NCI-H128 (cell line): Measurements from ENCODE around the gene ATAD5.
"Not testable (repeated sequence)": the region's sequence is repeated elsewhere in the genome, so short reads cannot be mapped to it uniquely, and the experiment has no call there.

Experiments
- DNase-seq: peaks from one replicate; lab custom pipeline; 2025; ENCODE audit not compliant: unreplicated experiment; lab: John Stamatoyannopoulos, UW

The ATAD5 gene, protein sequence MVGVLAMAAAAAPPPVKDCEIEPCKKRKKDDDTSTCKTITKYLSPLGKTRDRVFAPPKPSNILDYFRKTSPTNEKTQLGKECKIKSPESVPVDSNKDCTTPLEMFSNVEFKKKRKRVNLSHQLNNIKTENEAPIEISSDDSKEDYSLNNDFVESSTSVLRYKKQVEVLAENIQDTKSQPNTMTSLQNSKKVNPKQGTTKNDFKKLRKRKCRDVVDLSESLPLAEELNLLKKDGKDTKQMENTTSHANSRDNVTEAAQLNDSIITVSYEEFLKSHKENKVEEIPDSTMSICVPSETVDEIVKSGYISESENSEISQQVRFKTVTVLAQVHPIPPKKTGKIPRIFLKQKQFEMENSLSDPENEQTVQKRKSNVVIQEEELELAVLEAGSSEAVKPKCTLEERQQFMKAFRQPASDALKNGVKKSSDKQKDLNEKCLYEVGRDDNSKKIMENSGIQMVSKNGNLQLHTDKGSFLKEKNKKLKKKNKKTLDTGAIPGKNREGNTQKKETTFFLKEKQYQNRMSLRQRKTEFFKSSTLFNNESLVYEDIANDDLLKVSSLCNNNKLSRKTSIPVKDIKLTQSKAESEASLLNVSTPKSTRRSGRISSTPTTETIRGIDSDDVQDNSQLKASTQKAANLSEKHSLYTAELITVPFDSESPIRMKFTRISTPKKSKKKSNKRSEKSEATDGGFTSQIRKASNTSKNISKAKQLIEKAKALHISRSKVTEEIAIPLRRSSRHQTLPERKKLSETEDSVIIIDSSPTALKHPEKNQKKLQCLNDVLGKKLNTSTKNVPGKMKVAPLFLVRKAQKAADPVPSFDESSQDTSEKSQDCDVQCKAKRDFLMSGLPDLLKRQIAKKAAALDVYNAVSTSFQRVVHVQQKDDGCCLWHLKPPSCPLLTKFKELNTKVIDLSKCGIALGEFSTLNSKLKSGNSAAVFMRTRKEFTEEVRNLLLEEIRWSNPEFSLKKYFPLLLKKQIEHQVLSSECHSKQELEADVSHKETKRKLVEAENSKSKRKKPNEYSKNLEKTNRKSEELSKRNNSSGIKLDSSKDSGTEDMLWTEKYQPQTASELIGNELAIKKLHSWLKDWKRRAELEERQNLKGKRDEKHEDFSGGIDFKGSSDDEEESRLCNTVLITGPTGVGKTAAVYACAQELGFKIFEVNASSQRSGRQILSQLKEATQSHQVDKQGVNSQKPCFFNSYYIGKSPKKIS (N-terminal part only)

DNA sequence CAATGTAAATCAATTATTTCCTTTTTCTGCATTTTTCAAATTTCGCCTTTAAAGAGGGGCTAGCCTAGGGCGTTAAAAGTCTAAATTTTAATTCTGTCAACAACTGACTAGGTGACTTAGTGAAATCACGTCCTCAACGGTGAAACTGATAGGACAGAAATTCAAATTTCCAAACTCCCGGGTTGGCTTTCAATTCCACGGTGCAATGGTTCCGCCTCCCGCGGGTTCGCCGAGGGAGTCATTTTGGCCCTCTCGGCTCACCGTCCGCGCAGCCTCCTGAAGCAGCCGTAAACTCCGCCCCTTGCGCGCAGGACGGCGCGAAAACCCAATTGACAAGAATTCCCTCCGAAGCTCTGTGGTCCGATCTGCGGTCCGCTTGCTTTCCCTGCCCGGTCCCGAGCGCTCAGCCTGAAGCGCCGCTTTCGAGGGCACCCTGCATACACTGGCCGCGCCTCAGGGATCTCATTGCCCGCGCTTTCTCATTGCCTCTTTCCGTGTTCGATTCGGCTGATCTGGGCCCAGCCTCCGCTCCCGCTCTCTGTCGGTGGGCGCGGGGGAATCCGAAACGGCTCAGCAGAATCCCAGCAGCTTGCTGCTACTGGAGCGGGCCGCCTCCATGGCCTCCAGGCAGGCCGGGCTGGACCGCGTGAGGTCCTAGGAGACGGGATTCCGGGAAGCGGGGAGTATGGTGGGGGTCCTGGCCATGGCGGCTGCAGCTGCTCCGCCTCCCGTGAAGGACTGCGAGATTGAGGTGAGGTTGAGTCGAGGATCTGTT, at the start of gene ATAD5:
Gene ATAD5 (plus strand): TSS at position 304 of the 775 bp plus-strand sequence. CDS start 382 bp downstream, at position 686.
- peak; percentile 81 for DNase-seq

DNA sequence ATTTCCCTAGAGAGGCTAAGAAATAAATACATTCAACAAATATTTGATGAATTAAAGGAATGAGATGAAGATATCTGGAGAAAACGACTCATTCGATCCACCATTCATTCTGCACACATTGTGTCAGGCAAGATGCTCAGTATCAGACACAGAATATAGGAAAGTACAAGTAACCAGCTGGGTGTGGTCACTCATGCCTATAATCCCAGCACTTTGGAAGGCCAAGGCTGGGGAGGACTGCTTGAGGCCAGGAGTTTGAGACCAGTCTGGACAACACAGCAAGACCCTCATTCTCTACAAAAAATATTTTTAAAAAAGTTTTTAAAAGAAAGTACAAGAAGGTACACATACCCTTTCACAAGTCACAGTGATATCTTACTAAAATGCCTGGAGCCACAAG, 49.6 kb upstream of the ATAD5 start:
- no peak for DNase-seq

DNA sequence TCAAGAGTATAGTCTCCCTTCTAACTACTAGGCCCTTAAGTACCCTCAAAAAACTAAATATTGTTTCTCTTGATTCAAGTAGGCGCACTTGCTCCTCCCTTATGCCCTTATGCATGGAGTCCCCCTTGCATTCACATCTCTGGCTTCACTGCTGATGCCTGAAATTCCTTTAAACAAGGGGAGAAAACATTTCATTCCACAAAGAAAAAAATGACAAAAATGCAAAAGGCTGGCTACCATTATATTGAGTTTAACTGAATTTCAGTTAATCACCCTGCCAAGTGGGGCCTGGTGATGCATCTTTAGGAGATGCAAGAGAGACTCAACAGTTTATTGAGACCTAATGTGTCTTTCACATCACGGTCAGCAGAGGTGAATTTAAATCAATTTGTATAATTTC, 42.8 kb upstream of the ATAD5 start:
- DNase-seq: no peak

DNA sequence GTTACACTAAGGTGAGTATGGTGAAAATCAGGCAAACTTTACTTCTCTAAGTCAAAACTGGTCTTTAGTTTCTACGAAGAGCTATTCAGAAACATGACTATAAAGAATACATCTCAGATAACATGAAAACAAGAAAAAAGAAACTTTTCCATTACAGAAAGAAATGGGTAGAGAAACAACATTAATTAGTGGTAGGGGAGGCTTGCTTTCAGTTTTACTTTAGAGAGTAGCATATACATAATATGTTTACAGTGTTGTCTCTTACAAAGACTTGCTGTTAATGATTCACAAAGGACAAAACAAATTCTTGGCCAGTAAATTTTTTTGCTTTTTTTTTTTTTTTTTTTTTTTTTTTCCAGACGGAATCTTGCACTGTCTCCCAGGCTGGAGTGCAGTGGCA, 41.5 kb upstream of the ATAD5 start:
- DNase-seq: no peak

DNA sequence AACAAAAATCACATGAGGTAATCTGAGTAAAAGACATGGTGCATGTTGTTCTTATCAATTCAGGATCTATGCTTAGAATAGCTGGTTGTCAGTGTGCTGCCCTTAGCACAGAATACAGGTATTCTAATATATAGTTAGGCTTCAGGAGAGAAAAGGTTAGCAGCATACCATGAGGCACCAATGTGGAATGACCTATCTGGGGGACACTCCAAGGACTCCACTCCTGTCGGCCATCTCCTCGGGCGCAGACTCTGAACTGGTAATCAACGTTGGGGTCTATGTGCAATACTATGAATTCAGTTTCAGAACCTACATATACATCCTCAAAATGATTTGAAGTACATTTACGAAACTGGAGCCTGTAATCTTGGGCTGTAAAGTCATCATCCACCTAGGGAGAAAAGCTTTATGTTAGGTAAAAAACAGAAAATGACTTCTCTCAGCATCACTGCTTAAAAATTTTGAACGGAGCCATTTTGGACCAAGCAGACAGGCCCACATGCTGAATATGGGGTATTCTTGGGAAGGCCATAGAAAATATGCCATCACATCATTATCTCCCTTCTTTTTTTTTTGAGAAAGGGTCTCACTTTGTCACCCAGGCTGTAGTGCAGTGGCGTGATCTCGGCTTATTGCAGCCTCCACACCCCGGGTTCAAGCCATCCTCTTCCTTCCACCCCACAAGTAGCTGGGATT, 38.3 kb upstream of the ATAD5 start:
- DNase-seq: no peak

DNA sequence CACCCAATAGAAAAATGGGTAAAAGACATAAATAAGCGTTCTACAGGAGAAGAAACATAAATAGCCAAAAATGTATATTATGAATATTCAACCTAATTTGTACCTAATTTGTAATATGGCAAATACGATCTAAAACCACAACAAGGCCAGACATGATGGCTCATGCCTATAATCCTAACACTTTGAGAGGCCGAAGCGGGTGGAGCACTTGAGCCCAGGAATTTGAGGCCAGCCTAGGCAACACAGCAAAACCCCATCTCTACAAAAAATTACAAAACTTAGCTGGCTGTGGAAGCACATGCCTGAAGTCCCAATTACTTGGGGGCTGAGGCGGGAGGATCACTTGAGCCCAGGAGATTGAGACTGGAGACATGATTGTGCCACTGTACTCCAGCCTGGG, 37.4 kb upstream of the ATAD5 start:
- DNase-seq: no peak

DNA sequence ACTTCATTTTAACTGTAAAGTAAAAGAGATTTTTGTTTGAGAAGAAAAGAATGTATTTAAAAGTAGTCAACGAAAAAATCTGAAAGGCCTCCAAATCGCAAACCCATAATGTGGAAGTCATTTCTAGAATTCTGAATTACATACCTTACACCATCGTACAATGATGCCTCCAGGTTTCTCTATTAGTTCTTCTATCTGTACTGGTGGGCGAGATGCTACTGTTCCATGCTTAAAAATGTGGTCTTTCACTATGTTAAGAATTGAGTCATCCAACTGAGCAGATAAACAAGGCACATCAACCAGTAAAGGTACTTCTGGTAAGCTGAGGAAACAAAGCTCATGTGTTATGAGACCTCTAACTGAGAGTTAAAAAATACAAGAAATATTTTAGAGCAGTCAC, 35.8 kb upstream of the ATAD5 start:
- DNase-seq: no peak

DNA sequence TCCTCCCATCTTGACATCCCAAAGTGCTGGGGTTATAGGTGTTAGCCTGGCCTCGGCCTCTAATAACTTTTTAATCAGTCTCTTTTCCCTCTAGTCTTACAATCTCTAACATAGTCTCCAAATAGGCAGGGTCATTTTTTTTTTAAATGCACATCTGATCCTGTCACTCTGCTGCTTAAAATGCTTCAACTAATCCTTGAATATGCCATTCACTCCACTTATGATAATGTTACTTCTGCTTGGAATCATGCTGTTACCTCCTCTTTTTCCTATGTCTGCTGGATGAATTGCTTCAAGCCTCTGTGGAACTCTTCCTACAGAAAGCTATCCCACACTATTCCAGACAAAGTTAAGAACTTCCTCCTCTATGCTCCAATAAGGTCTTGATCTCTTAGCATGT, 30.1 kb upstream of the ATAD5 start:
- no peak for DNase-seq

DNA sequence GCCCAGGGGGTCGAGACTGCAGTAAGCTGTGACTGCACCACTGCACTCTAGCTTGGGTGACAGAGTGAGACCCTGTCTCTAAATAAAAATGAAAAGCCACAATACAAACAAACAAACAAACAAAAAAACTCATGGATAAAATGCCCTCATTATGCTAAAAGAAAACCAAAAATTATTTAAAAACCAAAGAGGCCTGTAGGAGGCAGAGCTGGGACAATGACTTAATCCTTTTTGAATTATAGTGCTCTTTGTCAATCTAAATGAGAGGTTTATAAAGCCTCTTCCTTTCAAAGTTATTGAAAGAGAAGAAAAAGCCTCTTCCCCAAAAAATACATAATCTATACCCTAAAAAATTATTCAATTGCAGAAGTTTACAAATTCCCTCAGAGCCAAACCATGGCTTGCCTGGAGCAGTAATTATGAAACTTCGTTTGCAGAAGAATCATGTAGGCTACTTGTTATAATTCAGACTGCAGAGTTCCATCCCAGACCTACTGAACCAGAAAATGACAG, 25.8 kb upstream of the ATAD5 start:
- no peak for DNase-seq

DNA sequence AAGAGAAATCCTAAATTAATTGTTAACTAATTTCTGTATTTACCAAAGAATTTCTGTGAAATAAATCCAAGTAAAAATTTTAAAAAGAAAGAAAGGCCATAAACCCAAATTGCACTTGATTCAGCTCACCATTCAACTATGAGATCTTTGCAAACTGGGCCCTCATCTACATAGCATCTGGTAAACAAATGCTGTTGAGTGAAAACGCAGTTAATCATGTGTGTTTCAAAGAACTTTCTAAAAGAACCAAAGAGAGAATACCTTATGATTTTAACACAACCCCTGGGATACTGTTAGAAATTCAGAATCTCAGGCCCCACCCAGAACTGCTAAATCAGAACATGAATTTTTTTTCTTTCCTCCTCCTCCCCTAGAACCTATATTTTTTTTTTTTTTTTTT, 23.9 kb upstream of the ATAD5 start:
- no peak for DNase-seq

DNA sequence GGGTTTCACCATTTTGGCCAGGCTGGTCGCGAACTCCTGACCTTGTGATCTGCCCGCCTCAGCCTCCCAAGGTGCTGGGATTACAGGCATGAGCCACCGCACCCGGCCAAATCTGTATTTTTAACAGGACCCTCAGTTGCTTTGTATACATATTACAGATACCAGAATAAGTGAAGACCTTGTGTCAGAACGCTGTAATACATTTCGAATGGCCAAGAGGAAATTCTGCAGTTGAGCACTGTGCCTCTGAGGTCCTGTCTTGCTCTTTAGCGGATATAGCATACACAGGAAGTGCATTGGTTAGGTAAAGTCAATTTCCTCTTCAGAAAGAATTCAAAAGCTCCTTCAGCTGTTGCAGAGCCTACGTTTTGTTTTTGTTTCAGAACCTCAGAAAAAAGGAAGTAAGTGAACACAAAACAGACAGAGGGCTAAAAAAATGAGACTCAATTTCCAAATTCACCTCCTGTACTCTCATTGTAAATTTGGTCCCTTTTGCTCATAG, 22.9 kb upstream of the ATAD5 start:
- DNase-seq: no peak

DNA sequence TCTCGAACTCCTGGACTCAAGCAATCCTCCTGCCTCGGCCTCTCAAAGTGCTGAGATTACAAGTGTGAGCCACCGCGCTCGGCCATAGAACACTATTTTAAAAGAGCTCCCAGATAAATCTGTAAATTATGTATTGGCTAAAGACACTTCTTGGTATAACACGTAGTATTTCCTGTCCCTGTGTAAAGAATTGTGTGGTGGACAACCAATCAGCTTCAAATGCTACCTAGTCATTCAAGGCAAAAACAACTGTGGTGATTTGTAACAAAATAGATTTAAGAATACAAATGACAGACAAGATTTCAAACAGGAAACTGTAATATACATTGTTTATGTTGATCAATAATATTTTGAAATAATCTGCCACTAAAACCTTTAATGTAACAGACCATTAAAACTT, 21.9 kb upstream of the ATAD5 start:
- DNase-seq: no peak

DNA sequence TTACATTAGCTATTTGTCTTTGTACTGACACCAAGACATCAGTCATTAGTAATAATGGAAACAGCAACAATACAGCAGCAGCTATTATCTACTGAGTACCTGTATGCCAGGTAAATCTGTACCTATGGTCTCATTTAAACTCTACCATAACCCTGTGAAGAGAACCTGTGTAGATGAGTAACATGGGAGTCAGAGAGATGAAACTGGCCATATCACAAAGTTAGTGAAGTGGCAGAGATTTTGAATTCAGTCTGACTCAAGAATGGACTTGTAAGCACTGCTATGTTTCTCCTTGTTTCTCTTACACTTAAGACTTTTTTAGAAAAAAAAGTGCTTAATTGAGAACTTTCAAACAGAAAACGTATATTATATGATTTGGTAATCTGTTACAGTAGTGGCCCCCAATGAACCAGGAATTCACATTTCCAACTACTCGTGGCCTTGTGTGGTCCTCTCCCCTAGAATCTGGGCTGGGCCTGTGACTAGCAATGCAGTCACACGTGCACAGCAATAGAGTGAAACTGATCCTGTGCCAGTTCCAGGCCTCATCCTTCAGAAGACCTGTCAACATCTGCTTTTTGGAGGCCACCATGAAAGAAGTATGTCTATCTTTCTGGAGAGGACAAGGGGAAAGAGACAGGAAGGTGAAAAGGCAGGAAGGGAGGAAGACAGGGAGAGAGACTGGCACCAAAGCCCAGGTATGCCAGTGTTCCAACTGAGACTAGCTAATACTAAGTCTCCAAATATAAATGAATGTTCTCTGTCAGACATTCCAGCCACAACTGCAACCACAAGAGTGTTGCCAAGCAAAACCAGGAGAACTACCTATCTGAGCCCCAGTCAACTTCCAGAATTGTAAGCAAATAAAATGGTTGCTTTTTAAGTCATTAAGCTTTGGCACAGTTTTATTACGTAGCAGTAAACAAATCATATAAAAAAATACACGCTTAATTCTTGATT, 19.3 kb upstream of the ATAD5 start:
- no peak for DNase-seq

DNA sequence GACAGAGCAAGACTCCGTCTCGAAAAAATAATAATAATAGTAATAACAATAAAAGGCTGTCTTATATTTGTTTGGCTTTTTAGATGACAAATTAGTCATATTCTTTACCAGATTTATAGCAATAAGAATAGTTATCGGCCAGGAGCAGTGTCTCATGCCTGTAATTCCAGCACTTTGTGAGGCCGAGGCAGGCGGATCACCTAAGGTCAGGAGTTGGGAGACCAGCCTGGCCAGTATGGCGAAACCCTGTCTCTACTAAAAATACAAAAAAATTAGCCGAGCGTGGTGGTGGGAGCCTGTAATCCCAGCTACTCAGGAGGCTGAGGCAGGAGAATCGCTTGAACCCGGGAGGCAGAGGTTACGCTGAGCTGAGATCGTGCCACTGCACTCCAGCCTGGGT, 17.5 kb upstream of the ATAD5 start:
- DNase-seq: not testable (repeated sequence)

DNA sequence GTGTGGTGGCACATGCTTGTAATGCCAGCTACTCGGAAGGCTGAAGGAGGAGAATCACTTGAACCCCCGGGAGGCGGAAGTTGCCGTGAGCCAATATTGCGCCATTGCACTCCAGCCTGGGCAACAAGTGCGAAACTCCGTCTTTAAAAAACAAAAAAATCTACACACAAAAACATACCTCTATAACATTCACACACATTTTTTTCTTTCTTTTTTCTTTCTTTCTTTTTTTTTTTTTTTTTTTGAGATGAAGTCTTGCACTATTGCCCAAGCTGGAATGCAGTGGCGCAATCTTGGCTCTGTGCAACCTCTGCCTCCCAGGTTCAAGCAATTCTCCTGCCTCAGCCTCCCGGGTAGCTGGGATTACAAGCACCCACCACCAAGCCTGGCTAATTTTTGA, 16.9 kb upstream of the ATAD5 start:
- not testable (repeated sequence) for DNase-seq

DNA sequence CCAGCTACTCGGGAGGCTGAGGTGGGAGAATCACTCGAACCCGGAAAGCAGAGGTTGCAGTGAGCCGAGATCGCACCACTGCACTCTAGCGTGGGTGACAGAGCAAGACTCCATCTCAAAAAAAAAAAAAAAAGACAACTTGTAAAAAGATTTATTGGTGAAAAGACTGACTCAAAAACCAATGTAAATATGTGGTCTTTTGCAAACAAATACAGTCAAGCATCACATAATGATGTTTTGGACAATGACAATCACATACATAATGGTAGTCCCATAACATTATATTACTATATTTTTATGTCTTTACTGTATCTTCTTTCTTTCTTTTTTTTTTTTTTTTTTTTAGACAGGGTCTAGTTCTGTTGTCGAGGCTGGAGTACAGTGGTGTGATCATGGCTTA, 15.6 kb upstream of the ATAD5 start:
- no peak for DNase-seq

DNA sequence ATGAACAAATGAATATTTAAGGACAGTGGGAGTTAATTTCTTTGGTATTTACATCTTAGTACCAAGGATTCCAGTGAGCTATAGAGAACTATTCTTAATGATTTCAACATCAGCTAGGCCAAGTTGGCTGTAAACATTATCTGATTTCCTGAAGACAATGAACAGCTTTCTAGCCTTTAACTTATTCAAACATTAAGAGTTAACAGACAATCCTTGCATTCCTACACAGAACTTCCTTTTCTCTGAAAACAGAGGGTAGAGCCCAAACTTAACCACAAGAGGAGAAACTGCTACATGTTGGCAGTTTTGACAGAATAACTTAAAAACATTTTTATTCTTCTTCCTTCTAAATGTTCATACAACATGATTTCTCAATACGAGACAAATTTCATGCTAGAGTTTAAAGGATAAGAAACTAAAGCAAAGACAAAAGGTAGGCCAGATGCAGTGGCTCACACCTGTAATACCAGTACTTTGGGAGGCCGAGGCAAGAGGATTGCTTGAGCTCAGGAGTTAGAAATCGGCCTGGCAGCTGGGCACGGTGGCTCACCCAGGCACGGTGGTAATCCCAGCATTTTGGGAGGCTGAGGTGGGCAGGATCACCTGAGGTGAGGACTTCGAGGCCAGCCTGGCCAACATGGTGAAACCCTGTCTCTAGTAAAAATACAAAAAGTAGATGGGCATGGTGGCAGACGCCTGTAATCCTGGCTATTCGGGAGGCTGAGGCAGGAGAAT, 11.6 kb upstream of the ATAD5 start:
- DNase-seq: no peak
